ENCODE data around the gene TMEM186. TPM values are rescaled to one million over a fixed set of nuclear protein-coding genes. Genes with fewer than 3 reads are reported as not detected.

The TMEM186 gene
- total and polyA plus RNA-seq, 2 of the 8 experiments (the other 6 are each of a cell fraction or from before 2014, with no cell fraction given), result 13.1 TPM

GRCh38 chr16:8797364-8798173 lies at the start of gene TMEM186, which contains the start of gene PMM2 (continued):
- TF ChIP-seq BACH1 (IDR thresholded peaks at IDR 0.05; ENCODE audit: low read length) (no peak), SRF (IDR thresholded peaks at IDR 0.05; ENCODE audit: low read depth, low read length) (no peak), PHF8 (conservative IDR thresholded peaks at IDR 0.05; ENCODE audit: low read depth, low read length) (peak; percentile 66), BCL11A (IDR thresholded peaks at IDR 0.05; ENCODE audit: low read depth in 2 of 2, low read length in 2 of 2) (no peak), BRCA1 (IDR thresholded peaks at IDR 0.05; ENCODE audit: low read depth, low read length) (no peak), HDAC2 (IDR thresholded peaks at IDR 0.05; ENCODE audit: borderline replicate concordance in 1 of 2, low read depth in 2 of 2, low read length in 2 of 2) (peak in 1 of 2 experiments; percentile 91; a peak in 2 of 4 replicates), SIX5 (IDR thresholded peaks at IDR 0.05; ENCODE audit: low read depth, low read length) (peak; percentile 46), CBX5 (IDR thresholded peaks at IDR 0.05; ENCODE audit: low read depth, low read length) (no peak), YY1 (IDR thresholded peaks at IDR 0.05; ENCODE audit: low read depth, low read length) (no peak; the same call in none of the 2 replicates), CEBPB (IDR thresholded peaks at IDR 0.05; ENCODE audit: low read depth, low read length) (no peak), KDM1A (IDR thresholded peaks at IDR 0.05; ENCODE audit: borderline replicate concordance, low read length) (no peak)

All from H1 (cell line).